Measurements from ENCODE around the gene RASL10B.
A peak's percentile ranks its signal among the peaks of the same experiment; 100 is the strongest.

Gene RASL10B

GRCh38 chr17:35764123-35764991 is 32.9 kb downstream of the RASL10B start:
- no peaks in the 10 kb centered on the region for H3K27me3 ChIP-seq (ENCODE audit: insufficient read depth, low read length, poor library complexity, severe bottlenecking)
- peaks cover 6% of the 10 kb centered on the region for H3K4me1 ChIP-seq (ENCODE audit: insufficient read depth, low read length, poor library complexity, severe bottlenecking)
- no peaks in the 10 kb centered on the region for H3K36me3 ChIP-seq (ENCODE audit: insufficient read depth, low read length)
- H3F3A ChIP-seq (ENCODE audit: low read depth): no peaks in the 10 kb centered on the region
- no peaks in the 10 kb centered on the region for H3K9me3 ChIP-seq (ENCODE audit: insufficient read depth, low read depth, low read length)
- H3K4me2 ChIP-seq (ENCODE audit: low read depth, low read length, poor library complexity, severe bottlenecking): peak overlapping the region; percentile 55
- no peaks in the 10 kb centered on the region for H3K79me2 ChIP-seq (ENCODE audit: insufficient read depth, low read length)
- TF ChIP-seq EZH2phosphoT487 (IDR thresholded peaks at IDR 0.05; ENCODE audit: borderline replicate concordance) (no peak), CTCF (conservative IDR thresholded peaks at IDR 0.05; ENCODE audit: low read length) (peak; percentile 77)
- peak overlapping the region; percentile 76 for H3K9ac ChIP-seq (ENCODE audit: low read depth, low read length, poor library complexity, severe bottlenecking)
- H2AFZ ChIP-seq (ENCODE audit: low read length): peak overlapping the region; percentile 92
- H4K20me1 ChIP-seq (ENCODE audit: insufficient read depth, low read length, poor library complexity, severe bottlenecking): no peaks in the 10 kb centered on the region
- H3K9me2 ChIP-seq (replicated peaks; ENCODE audit: low read depth, low read length): no peaks in the 10 kb centered on the region
- peak overlapping the region; percentile 75 for H3K4me3 ChIP-seq (ENCODE audit: low read length, poor library complexity, severe bottlenecking)

GRCh38 chr17:35765086-35765710 is 33.8 kb downstream of the RASL10B start:
- Histone ChIP-seq H3K9me2 (replicated peaks; ENCODE audit: low read depth, low read length) (no peaks in the 10 kb centered on the region), H3F3A (ENCODE audit: low read depth) (no peaks in the 10 kb centered on the region), H3K79me2 (ENCODE audit: insufficient read depth, low read length) (no peaks in the 10 kb centered on the region), H3K9ac (ENCODE audit: low read depth, low read length, poor library complexity, severe bottlenecking) (peak overlapping the region; percentile 76), H2AFZ (ENCODE audit: low read length) (no peak overlapping the region), H3K4me1 (ENCODE audit: insufficient read depth, low read length, poor library complexity, severe bottlenecking) (peaks cover 6% of the 10 kb centered on the region), H3K36me3 (ENCODE audit: insufficient read depth, low read length) (no peaks in the 10 kb centered on the region), H3K4me3 (ENCODE audit: low read length, poor library complexity, severe bottlenecking) (peak overlapping the region; percentile 75), H3K9me3 (ENCODE audit: insufficient read depth, low read depth, low read length) (no peaks in the 10 kb centered on the region), H3K27me3 (ENCODE audit: insufficient read depth, low read length, poor library complexity, severe bottlenecking) (no peaks in the 10 kb centered on the region), H4K20me1 (ENCODE audit: insufficient read depth, low read length, poor library complexity, severe bottlenecking) (no peaks in the 10 kb centered on the region), H3K4me2 (ENCODE audit: low read depth, low read length, poor library complexity, severe bottlenecking) (peak overlapping the region; percentile 55)
- TF ChIP-seq EZH2phosphoT487 (IDR thresholded peaks at IDR 0.05; ENCODE audit: borderline replicate concordance) (no peak), CTCF (conservative IDR thresholded peaks at IDR 0.05; ENCODE audit: low read length) (no peak)

- no peaks in the 10 kb centered on the region for H3K27me3 ChIP-seq (ENCODE audit: insufficient read depth, low read length, poor library complexity, severe bottlenecking)
- TF ChIP-seq CTCF (conservative IDR thresholded peaks at IDR 0.05; ENCODE audit: low read length): no peak
- no peak for TF ChIP-seq EZH2phosphoT487 (IDR thresholded peaks at IDR 0.05; ENCODE audit: borderline replicate concordance)
- H3K9ac ChIP-seq (ENCODE audit: low read depth, low read length, poor library complexity, severe bottlenecking): no peak overlapping the region
- H3K4me1 ChIP-seq (ENCODE audit: insufficient read depth, low read length, poor library complexity, severe bottlenecking): peaks cover 6% of the 10 kb centered on the region
- peak overlapping the region; percentile 55 for H3K4me2 ChIP-seq (ENCODE audit: low read depth, low read length, poor library complexity, severe bottlenecking)
- H3F3A ChIP-seq (ENCODE audit: low read depth): no peaks in the 10 kb centered on the region
- no peaks in the 10 kb centered on the region for H3K36me3 ChIP-seq (ENCODE audit: insufficient read depth, low read length)
- H3K9me2 ChIP-seq (replicated peaks; ENCODE audit: low read depth, low read length): no peaks in the 10 kb centered on the region
- no peak overlapping the region for H2AFZ ChIP-seq (ENCODE audit: low read length)
- no peaks in the 10 kb centered on the region for H3K9me3 ChIP-seq (ENCODE audit: insufficient read depth, low read depth, low read length)
- H4K20me1 ChIP-seq (ENCODE audit: insufficient read depth, low read length, poor library complexity, severe bottlenecking): no peaks in the 10 kb centered on the region
- no peaks in the 10 kb centered on the region for H3K79me2 ChIP-seq (ENCODE audit: insufficient read depth, low read length)
- no peak overlapping the region for H3K4me3 ChIP-seq (ENCODE audit: low read length, poor library complexity, severe bottlenecking)
Observed at GRCh38 chr17:35765756-35766488, 34.5 kb downstream of the RASL10B start.
